Left ventricle myocardium inferior (tissue), 1 donor: ENCODE data around the gene KDM5B. TPM values are rescaled to one million over a fixed set of nuclear protein-coding genes. Genes with fewer than 3 reads are reported as not detected.

Source experiments
- DNase-seq: peaks from one replicate; pipeline ENCODE4 v3.0.0-alpha.2; 2020
- H3K27ac ChIP-seq: fragments of 200-600 bp; replicated peaks from 2 replicates; pipeline ENCODE4 v1.8.0; 2021
- H3K27me3 ChIP-seq: fragments of 200-600 bp; 2 replicates; pipeline ENCODE4 v1.8.0; 2021; ENCODE audit warnings: low read depth
- H3K36me3 ChIP-seq: fragments of 200-600 bp; 2 replicates; pipeline ENCODE4 v1.8.0; 2021
- H3K4me1 ChIP-seq: fragments of 200-600 bp; 2 replicates; pipeline ENCODE4 v1.8.0; 2021
- H3K4me3 ChIP-seq: fragments of 200-600 bp; 2 replicates; pipeline ENCODE4 v1.8.0; 2021; ENCODE audit warnings: mild to moderate bottlenecking, moderate library complexity
- H3K9me3 ChIP-seq: fragments of 200-600 bp; replicated peaks from 2 replicates; pipeline ENCODE4 v1.8.0; 2021
- intact Hi-C: fragments of 100-400 bp; cut with micrococcal nuclease; formaldehyde crosslinking; loops from one replicate; pipeline ENCODE4 v1.11.0; 2022
- total RNA-seq: library from RNA; stranded (reverse); fragmentation: NEBNext Ultra II Directional; extraction: Animal tissue kit (Norgen Biotek cat#: 25700); gene quantifications from one replicate; pipeline ENCODE4 v1.2.1, GENCODE V29; 2021
- TF ChIP-seq, protein P1 (sequence below): fragments of 200-600 bp; IDR thresholded peaks from 2 replicates; pipeline ENCODE4 v1.8.0; 2021; ENCODE audit warnings: antibody characterized with exemption, mild to moderate bottlenecking, borderline replicate concordance
- donor health status: DM: no; HTN: yes; CAD: no; lungs with severe emphysema.

KDM5B gene
- total RNA-seq, 1 donor from 2014 or later: 11.9 TPM

DNA sequence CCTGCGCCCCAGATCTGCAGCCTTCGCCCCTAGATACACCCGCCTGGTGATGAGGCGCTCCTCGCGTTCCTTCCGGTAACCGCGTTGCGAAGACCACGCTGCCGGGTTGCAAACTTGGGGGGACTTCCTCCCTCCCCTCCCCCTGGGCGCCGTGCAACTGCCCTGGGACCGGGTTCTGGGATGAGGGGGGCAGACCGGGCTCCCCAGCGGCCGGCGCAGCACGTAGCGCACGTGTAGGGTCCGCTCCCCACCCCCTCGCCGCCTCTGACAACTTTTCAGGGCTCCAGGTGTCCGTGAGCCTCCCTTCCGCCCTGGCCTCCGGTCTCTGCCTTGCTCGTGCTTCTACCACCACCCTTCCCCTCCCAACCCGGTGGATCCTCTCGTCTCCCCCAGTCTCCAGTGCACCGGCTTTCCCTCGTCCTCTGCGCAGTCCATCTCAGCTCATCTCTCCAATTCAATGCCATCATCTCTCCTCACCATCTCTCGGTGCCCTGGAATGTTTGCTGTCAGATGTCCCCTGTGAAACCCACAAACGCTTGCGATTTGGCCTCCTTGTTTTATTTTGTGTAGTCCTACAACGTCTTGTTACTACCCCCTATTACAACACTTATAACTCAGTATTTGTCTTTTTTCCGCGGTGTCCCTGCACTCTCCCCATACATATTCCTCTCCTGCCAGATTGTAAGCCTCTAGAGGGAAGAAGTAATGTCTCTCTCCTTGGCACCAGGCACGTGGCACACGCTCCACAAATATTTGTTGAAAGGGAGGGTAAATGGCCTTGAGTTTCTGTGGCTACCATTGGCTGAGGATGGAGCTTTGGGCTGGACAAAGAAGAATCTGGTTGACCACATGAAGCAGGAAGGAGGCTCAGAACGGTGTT is 3.3 kb upstream of the KDM5B start:
- Histone ChIP-seq H3K9me3 (no peaks in the 10 kb centered on the region), H3K4me1 (peaks cover 50% of the 10 kb centered on the region), H3K4me3 (peak overlapping the region; percentile 92), H3K27me3 (peaks cover 1% of the 10 kb centered on the region), H3K36me3 (no peaks in the 10 kb centered on the region), H3K27ac (peak overlapping the region; percentile 87)
- TF ChIP-seq, protein P1, sequence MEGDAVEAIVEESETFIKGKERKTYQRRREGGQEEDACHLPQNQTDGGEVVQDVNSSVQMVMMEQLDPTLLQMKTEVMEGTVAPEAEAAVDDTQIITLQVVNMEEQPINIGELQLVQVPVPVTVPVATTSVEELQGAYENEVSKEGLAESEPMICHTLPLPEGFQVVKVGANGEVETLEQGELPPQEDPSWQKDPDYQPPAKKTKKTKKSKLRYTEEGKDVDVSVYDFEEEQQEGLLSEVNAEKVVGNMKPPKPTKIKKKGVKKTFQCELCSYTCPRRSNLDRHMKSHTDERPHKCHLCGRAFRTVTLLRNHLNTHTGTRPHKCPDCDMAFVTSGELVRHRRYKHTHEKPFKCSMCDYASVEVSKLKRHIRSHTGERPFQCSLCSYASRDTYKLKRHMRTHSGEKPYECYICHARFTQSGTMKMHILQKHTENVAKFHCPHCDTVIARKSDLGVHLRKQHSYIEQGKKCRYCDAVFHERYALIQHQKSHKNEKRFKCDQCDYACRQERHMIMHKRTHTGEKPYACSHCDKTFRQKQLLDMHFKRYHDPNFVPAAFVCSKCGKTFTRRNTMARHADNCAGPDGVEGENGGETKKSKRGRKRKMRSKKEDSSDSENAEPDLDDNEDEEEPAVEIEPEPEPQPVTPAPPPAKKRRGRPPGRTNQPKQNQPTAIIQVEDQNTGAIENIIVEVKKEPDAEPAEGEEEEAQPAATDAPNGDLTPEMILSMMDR: no peak
- DNase-seq: peak; percentile 27
- intact Hi-C loops: no loop called here

DNA sequence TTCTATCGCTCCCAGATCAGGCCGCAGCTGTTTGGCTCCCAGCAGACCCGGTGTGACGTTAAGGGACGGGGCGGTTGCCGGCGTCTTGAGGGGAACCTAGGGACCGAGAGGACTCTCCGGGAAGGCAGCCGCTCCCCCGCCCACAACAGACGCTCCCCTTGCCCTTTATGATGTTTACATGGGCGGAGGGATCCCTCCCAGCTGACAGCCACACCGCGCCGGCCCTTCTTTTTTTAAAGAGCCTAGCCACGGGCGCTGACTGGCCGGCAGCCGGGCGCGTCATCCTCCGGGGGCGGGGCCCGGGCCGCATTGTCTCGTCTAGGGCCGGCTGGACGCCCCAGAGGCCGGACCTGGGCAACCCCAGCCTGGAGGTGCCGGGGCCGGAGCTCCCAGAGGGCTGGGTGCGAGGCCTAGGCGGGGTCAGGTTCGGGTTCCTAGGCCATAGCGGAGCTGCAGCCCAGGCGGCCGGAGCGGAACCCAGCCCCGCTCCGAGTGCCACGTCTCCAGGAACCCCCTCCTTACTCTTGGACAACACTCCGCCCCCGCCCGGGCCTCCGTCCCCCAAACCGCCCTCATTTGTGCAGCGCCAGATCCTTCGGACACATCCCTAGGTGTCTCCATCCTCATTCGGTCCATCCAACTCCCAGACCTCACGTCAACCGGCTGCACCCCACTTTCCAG is 2.5 kb upstream of the KDM5B start, which contains the start of gene PCAT6:
Gene PCAT6 (plus strand): TSS at position 340 of the 681 bp plus-strand sequence.
- DNase-seq: peak; percentile 95
- intact Hi-C loops: no loop called here
- H3K4me3 ChIP-seq: peak within 1 kb of the TSS; percentile 92
- peak within 1 kb of the TSS; percentile 87 for H3K27ac ChIP-seq
- TF ChIP-seq, protein P1: no peak
- H3K9me3 ChIP-seq: no peaks in the 10 kb centered on the region
- peaks cover 57% of the 10 kb centered on the region for H3K4me1 ChIP-seq
- H3K36me3 ChIP-seq: no peaks in the 10 kb centered on the region
- no peaks in the 10 kb centered on the region for H3K27me3 ChIP-seq

DNA sequence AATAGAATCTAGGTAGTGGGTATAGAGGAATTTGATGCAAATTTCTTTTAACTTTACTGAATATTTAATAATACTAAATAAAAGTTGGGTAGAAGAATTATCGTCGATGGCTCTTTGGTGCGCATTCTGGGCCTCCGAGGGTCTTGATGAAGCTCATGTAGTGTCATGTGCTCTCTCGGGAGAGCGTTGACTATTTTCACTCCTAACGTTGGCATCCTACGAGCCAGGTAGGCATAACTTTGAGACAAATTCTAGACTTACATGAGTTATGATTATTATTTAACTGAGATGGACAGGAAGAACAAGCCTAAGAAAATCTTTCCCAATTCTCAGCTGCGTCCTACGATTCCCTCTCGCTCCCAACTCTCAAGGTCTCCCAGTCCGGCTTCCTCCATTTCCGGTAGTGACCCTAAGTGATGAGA is 2.0 kb upstream of the KDM5B start:
- no peak for DNase-seq
- intact Hi-C loops: no loop called here
- no peaks in the 10 kb centered on the region for H3K9me3 ChIP-seq
- peak overlapping the region; percentile 92 for H3K4me3 ChIP-seq
- H3K36me3 ChIP-seq: no peaks in the 10 kb centered on the region
- TF ChIP-seq, protein P1: no peak
- peaks cover 63% of the 10 kb centered on the region for H3K4me1 ChIP-seq
- H3K27ac ChIP-seq: peak overlapping the region; percentile 87
- no peaks in the 10 kb centered on the region for H3K27me3 ChIP-seq

DNA sequence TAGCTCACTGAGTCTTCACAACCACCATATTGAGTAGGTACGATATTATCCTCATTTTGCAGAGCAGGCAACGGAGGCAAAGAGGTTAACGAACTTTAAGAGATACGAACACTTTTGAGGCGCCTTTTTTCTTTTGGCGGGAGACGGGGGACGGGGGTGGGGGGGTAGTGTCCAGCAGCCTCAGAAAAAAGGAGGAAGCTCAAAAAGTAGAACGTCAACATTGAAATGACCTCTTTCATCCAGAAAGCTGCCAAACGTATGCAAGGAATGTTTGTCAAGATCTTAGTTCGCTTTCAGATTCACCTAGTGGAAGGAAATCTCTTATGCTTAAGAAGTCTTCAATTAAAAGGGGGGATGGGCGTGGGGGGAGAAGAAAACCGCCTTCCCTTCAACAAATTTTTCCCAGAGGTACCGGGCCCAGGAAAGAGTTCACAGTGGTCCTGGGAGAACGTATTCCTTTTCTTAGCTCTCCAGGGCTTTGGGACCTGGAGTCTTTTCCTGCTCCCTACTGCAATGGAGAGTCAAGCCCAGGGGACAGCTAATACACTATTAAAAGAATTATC is 1.5 kb upstream of the KDM5B start:
- intact Hi-C loops: no loop called here
- H3K27me3 ChIP-seq: no peaks in the 10 kb centered on the region
- H3K9me3 ChIP-seq: no peaks in the 10 kb centered on the region
- peak overlapping the region; percentile 92 for H3K4me3 ChIP-seq
- peaks cover 65% of the 10 kb centered on the region for H3K4me1 ChIP-seq
- no peak for DNase-seq
- TF ChIP-seq, protein P1: no peak
- H3K27ac ChIP-seq: peak overlapping the region; percentile 87
- no peaks in the 10 kb centered on the region for H3K36me3 ChIP-seq

DNA sequence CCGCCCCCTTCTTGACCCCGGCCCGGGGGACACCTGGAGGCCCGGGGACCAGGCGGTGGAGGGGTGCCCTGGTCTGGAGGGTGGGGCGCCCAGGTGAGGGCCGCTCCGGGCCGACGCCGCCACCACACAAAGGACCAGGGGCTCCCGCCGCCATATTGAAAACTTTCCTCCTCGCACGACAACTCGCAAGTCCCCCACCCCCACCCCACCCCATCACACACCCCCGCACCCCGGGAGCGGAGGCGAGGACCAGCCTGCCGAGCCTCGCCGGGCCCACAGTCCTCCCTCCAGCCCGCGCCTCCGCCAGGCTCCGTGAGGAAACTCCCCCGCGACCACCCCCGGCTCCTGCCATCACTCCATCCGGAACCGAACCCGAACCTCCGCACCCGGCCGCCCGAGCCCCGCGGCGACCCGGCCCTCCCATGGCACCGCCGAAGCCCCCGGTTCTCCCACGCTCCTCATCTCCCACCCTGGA is 733 bp downstream of the KDM5B start:
- Histone ChIP-seq H3K4me1 (peaks cover 77% of the 10 kb centered on the region), H3K27ac (peak overlapping the region; percentile 81)

More for the DNA sequence above, 733 bp downstream of the KDM5B start:
- H3K4me3 ChIP-seq: peak overlapping the region; percentile 100
- H3K36me3 ChIP-seq: no peaks in the 10 kb centered on the region
- intact Hi-C loops: no loop called here
- no peaks in the 10 kb centered on the region for H3K9me3 ChIP-seq
- peak; percentile 25 for DNase-seq
- TF ChIP-seq, protein P1: no peak
- no peaks in the 10 kb centered on the region for H3K27me3 ChIP-seq
